IMR-90 (cell line): ENCODE results near the gene STK40. TPM values are rescaled to one million over a fixed set of nuclear protein-coding genes. Genes with fewer than 3 reads are reported as not detected.

Experiments
- ATAC-seq: fragments of 200-7000 bp; cut with Tn5 transposase; 2 replicates; pipeline ENCODE4 v1.9.1; 2020; ENCODE audit warnings: low read depth, mild to moderate bottlenecking, moderate library complexity
- BruUV-seq: library from RNA; stranded (reverse); fragments of 400-500 nt; replicated peaks from 2 replicates; lab custom pipeline; 2021; lab: Mats Ljungman, UMichigan
- CTCF ChIA-PET: fragments of 300-600 bp; formaldehyde crosslinking; extraction: SDS; loops from one replicate; lab custom pipeline; 2021; ENCODE audit warnings: antibody characterized with exemption; lab: Yijun Ruan, JAX
- POLR2A ChIA-PET: fragments of 300-600 bp; sonication (Branson Sonifier 250); formaldehyde crosslinking; loops from one replicate; lab custom pipeline; 2022; ENCODE audit warnings: antibody characterized with exemption; ENCODE audit not compliant: unreplicated experiment; lab: Charles Lee
- DNase-seq: peaks from one replicate; pipeline ENCODE4 v3.0.0; 2013
- H2AFZ ChIP-seq: replicated peaks from 2 replicates; pipeline ENCODE3; 2013; ENCODE audit warnings: low read length, mild to moderate bottlenecking; ENCODE audit not compliant: poor library complexity
- H2AK5ac ChIP-seq: 2 replicates; pipeline ENCODE4 v1.6.1; 2013; ENCODE audit warnings: low read depth, low read length, inconsistent platforms
- H2AK9ac ChIP-seq: replicated peaks from 2 replicates; pipeline ENCODE3; 2013; ENCODE audit warnings: mild to moderate bottlenecking, low read depth, low read length, moderate library complexity; ENCODE audit not compliant: poor library complexity
- H2BK120ac ChIP-seq: 2 replicates; pipeline ENCODE4 v1.6.1; 2013; ENCODE audit warnings: low read depth, low read length, inconsistent platforms
- H2BK15ac ChIP-seq: 3 replicates; pipeline ENCODE4 v1.6.1; 2013; ENCODE audit warnings: low read depth, low read length, inconsistent platforms
- H2BK20ac ChIP-seq: 2 replicates; pipeline ENCODE4 v1.6.1; 2013; ENCODE audit warnings: low read depth, mild to moderate bottlenecking, inconsistent platforms, low read length, moderate library complexity
- H2BK5ac ChIP-seq: 2 replicates; pipeline ENCODE4 v1.6.1; 2013; ENCODE audit warnings: mild to moderate bottlenecking, low read depth, low read length, inconsistent platforms; ENCODE audit not compliant: poor library complexity, severe bottlenecking
- H3K14ac ChIP-seq: replicated peaks from 2 replicates; pipeline ENCODE4 v1.6.1; 2013; ENCODE audit warnings: low read depth, low read length, inconsistent platforms
- H3K18ac ChIP-seq: 2 replicates; pipeline ENCODE4 v1.6.1; 2013; ENCODE audit warnings: low read depth, low read length, control low read depth
- H3K23ac ChIP-seq: 2 replicates; pipeline ENCODE4 v1.6.1; 2013; ENCODE audit warnings: low read depth, low read length, inconsistent platforms
- H3K27ac ChIP-seq: 2 replicates; pipeline ENCODE4 v1.5.1; 2013; ENCODE audit warnings: mild to moderate bottlenecking, control low read depth, low read length; ENCODE audit not compliant: insufficient read depth
- H3K27me3 ChIP-seq: 2 replicates; pipeline ENCODE4 v1.6.1; 2013; ENCODE audit warnings: low read length; ENCODE audit not compliant: control insufficient read depth, insufficient read depth
- H3K36me3 ChIP-seq: 2 replicates; pipeline ENCODE4 v1.6.1; 2013; ENCODE audit warnings: low read length, mixed read lengths; ENCODE audit not compliant: control insufficient read depth, insufficient read depth
- H3K4ac ChIP-seq: 2 replicates; pipeline ENCODE4 v1.6.1; 2013; ENCODE audit warnings: low read depth, low read length, inconsistent platforms
- H3K4me1 ChIP-seq: 2 replicates; pipeline ENCODE4 v1.6.1; 2013; ENCODE audit warnings: low read length, mixed read lengths; ENCODE audit not compliant: control insufficient read depth, insufficient read depth
- H3K4me2 ChIP-seq: 2 replicates; pipeline ENCODE4 v1.6.1; 2013; ENCODE audit warnings: low read depth, mild to moderate bottlenecking, control low read depth, low read length, moderate library complexity
- H3K4me3 ChIP-seq: 2 replicates; pipeline ENCODE4 v1.5.1; 2013; ENCODE audit warnings: low read depth, mild to moderate bottlenecking, control low read depth, low read length, moderate library complexity; ENCODE audit not compliant: insufficient read depth
- H3K56ac ChIP-seq: 2 replicates; pipeline ENCODE4 v1.6.1; 2013; ENCODE audit warnings: low read length, inconsistent platforms; ENCODE audit not compliant: insufficient read depth; ENCODE audit errors: extremely low read depth
- H3K79me1 ChIP-seq, 2 experiments: 2 replicates each; pipeline ENCODE4 v1.6.1; 2013; ENCODE audit warnings: low read length in 2 of 2, inconsistent platforms in 1 of 2, low read depth in 1 of 2
- H3K9ac ChIP-seq: 2 replicates; pipeline ENCODE4 v1.6.1; 2013; ENCODE audit warnings: low read depth, low read length, control low read depth
- H3K9me1 ChIP-seq: 2 replicates; pipeline ENCODE4 v1.6.1; 2013; ENCODE audit warnings: low read length, inconsistent platforms; ENCODE audit not compliant: insufficient read depth
- H3K9me3 ChIP-seq: 2 replicates; pipeline ENCODE4 v1.6.1; 2013; ENCODE audit warnings: low read length; ENCODE audit not compliant: control insufficient read depth, insufficient read depth
- H4K20me1 ChIP-seq: 2 replicates; pipeline ENCODE4 v1.6.1; 2013; ENCODE audit warnings: low read length, inconsistent platforms; ENCODE audit not compliant: insufficient read depth
- H4K5ac ChIP-seq: 2 replicates; pipeline ENCODE4 v1.6.1; 2013; ENCODE audit warnings: mild to moderate bottlenecking, low read depth, low read length, control low read depth
- H4K8ac ChIP-seq, 2 experiments: 2 replicates each; pipeline ENCODE4 v1.6.1; 2013; ENCODE audit warnings: low read depth in 2 of 2, low read length in 2 of 2, control low read depth in 1 of 2, inconsistent platforms in 1 of 2
- H4K91ac ChIP-seq: 2 replicates; pipeline ENCODE4 v1.6.1; 2013; ENCODE audit warnings: low read depth, low read length, inconsistent platforms; ENCODE audit not compliant: insufficient read depth
- FOS ChIP-seq: fragments of 150-350 bp; IDR thresholded peaks from 2 replicates; pipeline ENCODE4 v1.6.1; 2016; ENCODE audit warnings: low read depth, low read length
- MAZ ChIP-seq: IDR thresholded peaks from 2 replicates; pipeline ENCODE4 v1.6.1; 2012; ENCODE audit warnings: low read depth, mild to moderate bottlenecking, low read length, improper control_type of control experiment, moderate library complexity, borderline replicate concordance
- MXI1 ChIP-seq: IDR thresholded peaks from 2 replicates; pipeline ENCODE4 v1.6.1; 2012; ENCODE audit warnings: low read depth, mild to moderate bottlenecking, low read length, moderate library complexity, borderline replicate concordance
- NFE2L2 ChIP-seq: fragments of 150-350 bp; IDR thresholded peaks from 2 replicates; pipeline ENCODE4 v1.6.1; 2016; ENCODE audit warnings: low read depth, mild to moderate bottlenecking, low read length
- RFX5 ChIP-seq: IDR thresholded peaks from 2 replicates; pipeline ENCODE4 v1.8.0; 2012; ENCODE audit warnings: low read depth, mild to moderate bottlenecking, low read length, moderate library complexity
- SMC3 ChIP-seq: fragments of 150-350 bp; IDR thresholded peaks from 2 replicates; pipeline ENCODE4 v1.6.1; 2016; ENCODE audit warnings: low read depth, mild to moderate bottlenecking, antibody characterized with exemption, low read length, moderate library complexity
- WGBS, 2 experiments: methylation state at CpG; one replicate each; pipeline versions ENCODE4 v1.1.5 to v1.1.7; 2013; ENCODE audit warnings: missing lambda C conversion rate in 2 of 2; ENCODE audit not compliant: insufficient read length in 1 of 2; ENCODE audit errors: extremely low coverage in 2 of 2; 5-methylcytosine and 5-hydroxymethylcytosine counted together
- dilution Hi-C: fragments of 300-500 bp; cut with HindIII; formaldehyde crosslinking; loops from one replicate; pipeline ENCODE4 v1.14.3; 2018; ENCODE audit warnings: low sequenced_read_pairs; ENCODE audit not compliant: unreplicated experiment
- in situ Hi-C: fragments of 300-500 bp; cut with MboI; formaldehyde crosslinking; loops from 3 replicates; pipeline ENCODE4 v1.14.3; 2019; ENCODE audit warnings: low sequenced_read_pairs, inconsistent platforms, mixed read lengths
- intact Hi-C: fragments of 100-400 bp; cut with micrococcal nuclease; formaldehyde crosslinking; loops from 2 replicates; pipeline ENCODE4 v1.10.0; 2022
- polyA plus RNA-seq, 3 experiments: library from polyadenylated mRNA; depleted of rRNA; stranded (reverse); fragments of >200 nt; gene quantifications; 2 replicates each; pipeline ENCODE4 v1.2.3, GENCODE V29; 2012; ENCODE audit warnings: low replicate concordance in 1 of 3
- total RNA-seq: library from RNA; depleted of rRNA; stranded (reverse); fragments of >200 nt; gene quantifications from 2 replicates; pipeline ENCODE4 v1.2.3, GENCODE V29; 2012
- TF ChIP-seq, protein P1 (sequence below): fragments of 150-350 bp; IDR thresholded peaks from 2 replicates; pipeline ENCODE4 v1.6.1; 2017; ENCODE audit warnings: mild to moderate bottlenecking, antibody characterized with exemption, low read length, low read depth

STK40 gene
- total and polyA plus RNA-seq, 2 of the 4 experiments (the other 2 are of a cell fraction), result 16.0 to 29.9 TPM

DNA sequence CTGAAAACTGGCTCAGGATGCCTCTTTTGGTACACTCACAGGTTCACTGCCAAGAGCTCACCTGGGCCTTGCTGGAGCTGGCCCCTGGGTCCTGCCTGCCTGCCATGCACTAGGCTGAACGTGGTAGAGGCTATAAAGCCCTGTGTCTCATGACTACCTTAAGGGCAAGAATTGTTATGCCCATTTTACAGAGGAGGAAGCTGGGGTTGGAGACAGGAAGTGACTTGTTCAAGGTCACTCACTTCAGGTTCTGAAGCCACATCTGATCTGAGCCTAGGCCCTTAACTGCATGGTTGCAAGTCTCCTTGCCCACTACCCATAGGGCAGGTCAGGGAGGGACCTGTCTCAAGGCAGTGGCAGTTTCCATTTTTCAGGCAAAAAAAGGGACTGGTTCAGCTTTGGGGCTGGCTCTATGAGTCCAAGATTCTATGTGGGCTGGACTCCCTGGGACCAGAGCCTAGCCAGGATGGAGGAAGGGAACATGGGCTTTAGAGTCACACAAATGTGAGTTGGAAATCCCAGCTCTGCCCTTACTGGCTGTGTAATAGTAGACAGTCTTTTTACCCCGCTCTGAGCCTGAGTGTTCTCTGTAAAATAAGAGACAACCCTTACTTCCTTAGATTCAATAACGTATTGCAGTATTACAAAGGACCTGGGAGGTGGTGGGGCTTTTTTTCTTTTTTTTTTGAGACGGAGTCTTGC is 7.8 kb downstream of the STK40 start:
- no peak for ATAC-seq
- Histone ChIP-seq H3K4me1 (peaks cover 18% of the 10 kb centered on the region), H4K8ac (no peak overlapping the region), H3K23ac (peak overlapping the region; percentile 17; the same call in 1 of the 2 replicates), H3K27ac (no peak overlapping the region), H2AK5ac (peak overlapping the region; percentile 49; the same call in 1 of the 2 replicates), H3K56ac (no peak overlapping the region), H3K9me1 (peaks cover 22% of the 10 kb centered on the region), H2AFZ (no peak overlapping the region), H2BK15ac (no peak overlapping the region), H3K27me3 (no peaks in the 10 kb centered on the region), H4K91ac (no peak overlapping the region), H2BK5ac (no peak overlapping the region), H3K79me1 (peaks cover 8 to 64% of the 10 kb centered on the region in 2 experiments), H3K4ac (no peak overlapping the region), H4K5ac (no peak overlapping the region), H3K36me3 (peaks cover 11% of the 10 kb centered on the region), H3K14ac (no peak overlapping the region), H3K9me3 (no peaks in the 10 kb centered on the region), H3K9ac (no peak overlapping the region), H3K4me2 (no peak overlapping the region), H2BK20ac (no peak overlapping the region), H2AK9ac (no peak overlapping the region), H2BK120ac (no peak overlapping the region), H3K18ac (no peak overlapping the region), H3K4me3 (no peak overlapping the region), H4K20me1 (peaks cover 56% of the 10 kb centered on the region)
- CTCF ChIA-PET, result interaction anchor here (0.7 kb wide), 1 partner anchor 9 kb away, joined by 3 read pairs; no protein-coding TSS in a partner anchor
- DNase-seq, result no peak
- TF ChIP-seq RFX5, result no peak
- TF ChIP-seq FOS, result no peak
- no peak for TF ChIP-seq MAZ
- no peak for TF ChIP-seq SMC3
- no peak for TF ChIP-seq NFE2L2
- TF ChIP-seq, protein P1, sequence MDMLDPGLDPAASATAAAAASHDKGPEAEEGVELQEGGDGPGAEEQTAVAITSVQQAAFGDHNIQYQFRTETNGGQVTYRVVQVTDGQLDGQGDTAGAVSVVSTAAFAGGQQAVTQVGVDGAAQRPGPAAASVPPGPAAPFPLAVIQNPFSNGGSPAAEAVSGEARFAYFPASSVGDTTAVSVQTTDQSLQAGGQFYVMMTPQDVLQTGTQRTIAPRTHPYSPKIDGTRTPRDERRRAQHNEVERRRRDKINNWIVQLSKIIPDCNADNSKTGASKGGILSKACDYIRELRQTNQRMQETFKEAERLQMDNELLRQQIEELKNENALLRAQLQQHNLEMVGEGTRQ, result no peak
- TF ChIP-seq MXI1, result no peak
- BruUV-seq, result no TSS peak
- intact Hi-C loops, result no loop called here
- in situ Hi-C loops, result no loop called here
- POLR2A ChIA-PET, result no interaction called here
- WGBS, 2 experiments, result no CpG with 5 or more reads among the region's 4 CpGs
- dilution Hi-C loops, result no loop called here
